HG03469 (cell line): Measurements from ENCODE around the gene ALKBH1.
"Not testable (repeated sequence)": the region's sequence is repeated elsewhere in the genome, so short reads cannot be mapped to it uniquely, and the experiment has no call there.

Experiments
- ATAC-seq: cut with Tn5 transposase; IDR thresholded peaks from one replicate; pipeline ENCODE4 v1.9.1; 2021; ENCODE audit warnings: mild to moderate bottlenecking, moderate library complexity, moderate number of reproducible peaks; ENCODE audit not compliant: unreplicated experiment

Gene ALKBH1

GRCh38 chr14:77674931-77675330 is 32.9 kb downstream of the ALKBH1 start:
- no peak for ATAC-seq

DNA sequence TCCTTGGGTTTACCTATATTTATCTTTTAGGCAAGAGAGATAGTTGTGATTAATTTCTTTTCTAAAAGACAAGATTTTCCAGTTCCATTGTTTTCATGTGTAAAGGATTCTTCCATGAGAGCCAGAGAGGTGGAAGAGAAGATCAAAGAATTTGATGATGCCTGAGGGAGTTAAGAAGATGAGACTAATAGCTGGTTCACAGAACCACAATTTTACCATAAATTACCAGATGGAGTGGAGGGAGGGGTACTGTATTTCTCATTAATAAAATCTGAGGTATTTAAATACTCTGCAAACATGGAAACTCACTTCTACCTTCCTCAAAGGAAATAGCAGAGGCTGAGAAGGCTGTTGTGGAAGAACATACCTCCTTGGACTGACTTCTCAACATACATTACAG is 34.6 kb downstream of the ALKBH1 start:
- no peak for ATAC-seq

- no peak for ATAC-seq
Measured at GRCh38 chr14:77667331-77667730, 40.5 kb downstream of the ALKBH1 start.

DNA sequence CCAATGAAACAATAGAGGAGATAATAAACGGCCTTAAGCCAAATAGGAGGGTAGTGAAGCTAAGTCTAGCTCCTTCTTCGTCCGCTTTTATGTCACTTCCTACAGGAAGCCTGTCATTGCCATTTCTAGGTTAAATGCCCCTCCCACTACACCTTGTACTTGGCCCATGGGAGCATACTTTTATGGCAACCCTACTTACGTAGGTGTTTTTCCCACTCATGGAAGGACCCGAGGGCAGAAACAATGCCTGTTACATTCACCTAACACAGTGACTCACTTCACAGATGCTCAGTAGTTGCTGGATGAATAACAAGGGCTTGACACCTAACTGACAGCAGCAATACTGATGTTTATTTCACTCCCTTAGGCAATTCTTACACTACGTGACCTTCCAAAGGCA is 44.5 kb downstream of the ALKBH1 start:
- ATAC-seq, result no peak

DNA sequence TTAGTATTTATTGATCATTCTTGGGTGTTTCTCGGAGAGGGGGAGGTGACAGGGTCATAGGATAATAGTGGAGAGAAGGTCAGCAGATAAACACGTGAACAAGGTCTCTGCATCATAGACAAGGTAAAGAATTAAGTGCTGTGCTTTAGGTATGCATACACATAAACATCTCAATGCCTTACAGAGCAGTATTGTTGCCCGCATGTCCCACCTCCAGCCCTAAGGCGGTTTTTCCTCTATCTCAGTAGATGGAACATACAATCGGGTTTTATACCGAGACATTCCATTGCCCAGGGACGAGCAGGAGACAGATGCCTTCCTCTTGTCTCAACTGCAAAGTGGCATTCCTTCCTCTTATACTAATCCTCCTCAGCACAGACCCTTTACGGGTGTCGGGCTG is 46.3 kb downstream of the ALKBH1 start:
- not testable (repeated sequence) for ATAC-seq

DNA sequence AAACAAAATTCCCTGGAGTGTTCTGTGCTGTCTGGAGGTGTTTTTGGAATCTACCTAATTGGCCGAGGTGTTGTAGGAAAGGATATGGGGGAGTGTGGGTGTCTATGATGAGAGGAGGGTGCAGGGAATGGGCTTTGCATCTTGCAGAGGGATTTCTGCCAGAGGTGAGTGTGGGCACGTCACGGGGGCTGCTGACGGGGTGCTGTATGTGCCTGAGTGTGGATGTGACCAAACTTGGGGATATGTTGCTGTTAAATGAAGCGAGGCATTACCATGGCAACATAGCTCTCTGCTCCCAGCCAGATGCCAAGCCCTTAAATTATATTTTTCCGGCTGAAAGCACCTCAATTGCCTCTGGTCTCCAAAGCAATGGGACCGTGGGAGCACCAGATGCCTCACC is 47.1 kb downstream of the ALKBH1 start:
- ATAC-seq, result no peak

- ATAC-seq, result no peak
Measured at GRCh38 chr14:77659831-77660230, 48.0 kb downstream of the ALKBH1 start.

DNA sequence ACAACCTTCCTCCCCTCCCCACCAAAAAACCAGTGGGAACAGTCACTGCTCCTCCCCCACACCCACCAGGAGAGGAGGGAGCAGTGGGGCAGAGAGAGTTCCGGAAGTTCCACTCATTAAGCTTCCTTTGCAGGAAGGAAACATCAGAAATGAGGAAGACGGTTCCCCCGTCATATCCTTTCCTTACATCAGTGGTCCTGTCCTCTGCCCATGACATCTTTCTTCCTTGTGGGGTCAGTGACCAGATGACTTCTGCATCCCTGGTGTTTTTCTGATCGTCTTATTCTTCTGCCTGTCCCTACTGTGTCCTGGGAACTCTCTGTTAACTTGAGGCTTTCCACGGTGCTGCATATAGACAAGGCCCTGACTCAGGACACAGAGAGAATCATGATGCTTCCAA is 50.5 kb downstream of the ALKBH1 start:
- ATAC-seq, result no peak

GRCh38 chr14:77654001-77654441 is 53.8 kb downstream of the ALKBH1 start:
- no peak for ATAC-seq

DNA sequence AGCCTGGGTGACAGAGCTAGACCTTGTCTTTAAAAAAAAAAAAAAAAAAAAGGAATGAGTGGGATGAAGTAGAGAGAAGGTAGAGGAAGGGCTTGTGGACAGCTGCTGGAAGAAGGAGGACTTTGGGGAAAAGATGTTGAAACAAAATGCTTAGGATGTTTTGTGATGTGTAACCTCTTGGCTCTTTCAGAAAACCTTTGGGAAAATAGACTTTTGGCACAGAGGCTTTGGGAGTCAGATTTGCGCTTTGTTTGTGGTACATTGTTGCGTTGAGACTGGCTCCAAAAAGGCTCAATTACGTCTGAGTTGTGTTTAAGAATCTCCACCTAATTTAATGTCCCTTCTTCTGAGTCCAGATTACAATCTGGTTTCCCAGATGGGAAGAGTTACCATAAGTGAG is 58.5 kb downstream of the ALKBH1 start:
- no peak for ATAC-seq

GRCh38 chr14:77648520-77649200 is 59.2 kb downstream of the ALKBH1 start:
- ATAC-seq, result no peak

GRCh38 chr14:77647853-77648252 is 60.0 kb downstream of the ALKBH1 start:
- ATAC-seq, result no peak

- no peak for ATAC-seq
Measured at GRCh38 chr14:77646907-77647306, 60.9 kb downstream of the ALKBH1 start.

DNA sequence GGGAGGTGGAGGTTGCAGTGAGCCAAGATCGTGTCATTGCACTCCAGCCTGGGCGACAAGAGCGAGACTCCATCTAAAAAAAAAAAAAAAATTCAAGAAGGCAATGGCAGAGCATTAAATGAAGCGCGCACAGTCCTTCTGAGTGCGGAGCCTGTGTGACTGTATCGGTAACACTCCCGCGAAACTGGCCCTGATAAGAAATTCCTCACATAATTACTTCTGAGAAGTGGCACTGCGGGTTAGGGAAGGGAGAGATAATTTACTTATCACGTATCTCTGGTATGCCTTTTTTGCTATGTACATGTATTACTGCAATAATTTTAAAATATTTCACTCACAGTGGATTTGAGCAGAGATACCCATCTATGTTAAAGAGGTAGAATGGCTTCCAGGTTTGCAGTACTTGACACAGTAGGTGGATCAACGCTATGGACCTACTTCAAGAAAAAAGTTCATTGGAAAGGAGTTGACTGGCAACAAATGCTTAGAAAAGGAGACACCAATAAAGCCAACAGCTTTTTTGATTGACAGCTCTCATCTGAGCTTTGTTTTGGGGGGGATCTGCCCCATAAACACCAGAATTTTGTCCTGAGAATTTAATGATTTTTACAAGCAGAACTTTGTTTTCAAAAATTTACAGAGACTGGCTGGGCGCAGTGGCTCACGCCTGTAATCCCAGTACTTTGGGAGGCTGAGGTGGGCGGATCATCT is 62.1 kb downstream of the ALKBH1 start:
- ATAC-seq, result no peak

DNA sequence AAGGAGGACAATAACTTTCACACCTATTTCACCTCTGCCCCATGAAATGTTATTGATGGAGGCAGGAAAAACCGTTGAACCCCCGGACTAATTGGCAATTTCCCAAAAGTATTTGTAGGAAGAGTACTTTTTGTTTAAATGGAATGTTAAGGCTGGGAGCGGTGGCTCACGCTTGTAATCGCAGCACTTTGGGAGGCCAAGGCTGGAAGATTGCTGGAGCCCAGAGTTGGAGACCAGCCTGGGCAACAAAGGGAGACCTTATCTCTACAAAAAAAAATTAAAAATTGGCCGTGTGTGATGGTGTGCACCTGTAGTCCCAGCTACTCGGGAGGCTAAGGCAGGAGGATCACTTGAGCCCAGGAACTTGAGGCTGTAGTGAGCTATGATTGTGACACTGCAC is 65.4 kb downstream of the ALKBH1 start:
- ATAC-seq, result no peak

DNA sequence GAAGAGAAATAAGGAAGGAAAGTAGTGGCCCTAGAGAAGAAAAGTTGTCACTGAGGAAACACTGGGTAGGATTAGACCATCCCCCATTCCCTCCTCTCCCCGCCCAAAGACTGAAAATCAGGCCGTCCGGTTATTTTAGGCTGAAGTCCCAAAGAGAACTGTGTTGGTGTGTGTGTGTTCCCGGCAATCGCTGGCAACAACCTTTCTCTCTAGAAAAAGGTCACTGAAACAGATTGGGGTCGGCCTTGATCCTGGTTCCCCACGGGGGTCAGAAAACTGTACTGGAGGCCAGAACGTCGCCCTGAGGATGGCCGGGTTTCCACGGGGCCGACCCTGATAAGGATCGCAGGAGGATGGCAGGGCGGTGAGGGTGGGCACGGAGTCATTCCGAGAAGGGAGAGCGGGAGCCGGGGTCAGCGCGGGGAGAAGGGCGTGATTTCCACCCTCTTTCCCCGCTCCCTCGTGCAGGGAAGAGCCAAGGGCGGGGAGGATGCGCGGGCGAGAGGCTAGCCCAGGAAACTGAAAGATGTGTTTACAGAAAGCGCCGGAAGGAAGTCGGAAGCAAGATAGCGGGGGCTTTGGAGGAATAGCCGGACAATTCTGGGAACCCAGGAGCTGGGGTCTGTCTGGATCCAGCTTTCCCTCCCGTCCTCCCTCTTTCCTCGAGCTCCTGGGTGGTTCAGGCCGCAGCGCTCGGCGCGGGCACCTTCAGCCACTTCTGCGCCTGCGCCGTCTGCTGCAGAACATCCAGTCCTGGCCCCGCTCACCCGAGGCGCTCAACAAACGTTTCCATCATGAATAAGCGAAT is 66.1 kb downstream of the ALKBH1 start:
- ATAC-seq, result no peak

DNA sequence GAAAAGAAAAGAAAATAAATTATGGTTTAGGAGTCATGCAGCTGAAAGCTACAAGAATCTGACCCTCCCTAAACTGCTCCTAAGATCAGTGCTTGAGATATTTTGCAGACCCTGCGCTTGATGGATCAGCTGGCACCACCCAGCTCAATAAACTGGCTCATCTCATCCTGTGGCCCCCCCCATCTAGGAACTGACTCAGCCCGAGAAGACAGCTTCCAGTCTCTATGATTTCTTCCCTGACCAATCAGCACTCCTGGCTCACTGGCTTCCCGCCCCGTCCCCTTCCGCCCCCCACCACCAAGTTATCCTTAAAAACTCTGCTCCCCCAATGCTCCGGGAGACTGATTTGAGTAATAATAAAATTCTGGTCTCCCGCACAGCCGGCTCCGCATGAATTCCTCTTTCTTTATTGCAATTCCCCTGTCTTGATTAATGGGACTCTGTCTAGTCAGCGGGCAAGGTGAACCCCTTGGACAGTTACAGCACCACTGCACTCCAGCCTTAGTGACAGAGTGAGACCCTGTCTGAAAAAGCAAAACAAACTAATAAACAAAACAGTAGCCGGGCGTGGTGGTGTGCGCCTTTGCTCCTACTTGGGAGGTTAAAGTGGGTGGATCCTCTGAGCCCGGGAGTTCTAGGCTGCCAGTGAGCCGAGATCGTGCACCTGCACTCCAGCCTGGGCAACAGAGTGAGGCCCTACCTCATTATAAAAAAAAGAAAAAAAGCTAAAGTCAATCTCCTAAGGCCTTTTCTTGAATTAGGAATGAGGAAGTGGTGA is 66.9 kb downstream of the ALKBH1 start:
- no peak for ATAC-seq

DNA sequence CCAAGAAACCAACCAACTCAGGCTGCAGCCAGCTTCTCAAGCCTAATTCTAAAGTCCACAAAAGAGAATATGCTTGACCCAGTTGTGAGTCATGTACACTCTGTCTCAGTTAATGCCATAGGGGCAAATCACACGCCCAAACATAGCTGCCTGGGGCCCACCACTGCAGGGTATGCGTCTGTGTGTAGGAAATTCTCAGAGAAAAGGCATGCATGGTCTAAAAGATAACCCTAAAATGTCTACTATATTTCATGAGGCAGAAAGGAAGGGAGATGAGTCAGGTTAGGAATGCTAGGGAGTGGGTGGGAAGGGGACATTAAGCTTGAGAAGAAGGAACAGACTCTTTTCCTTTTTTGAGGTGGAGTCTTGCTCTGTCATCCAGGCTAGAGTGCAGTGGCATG is 69.1 kb downstream of the ALKBH1 start:
- ATAC-seq, result no peak

- not testable (repeated sequence) for ATAC-seq
Measured at GRCh38 chr14:77635869-77636268, 72.0 kb downstream of the ALKBH1 start.

DNA sequence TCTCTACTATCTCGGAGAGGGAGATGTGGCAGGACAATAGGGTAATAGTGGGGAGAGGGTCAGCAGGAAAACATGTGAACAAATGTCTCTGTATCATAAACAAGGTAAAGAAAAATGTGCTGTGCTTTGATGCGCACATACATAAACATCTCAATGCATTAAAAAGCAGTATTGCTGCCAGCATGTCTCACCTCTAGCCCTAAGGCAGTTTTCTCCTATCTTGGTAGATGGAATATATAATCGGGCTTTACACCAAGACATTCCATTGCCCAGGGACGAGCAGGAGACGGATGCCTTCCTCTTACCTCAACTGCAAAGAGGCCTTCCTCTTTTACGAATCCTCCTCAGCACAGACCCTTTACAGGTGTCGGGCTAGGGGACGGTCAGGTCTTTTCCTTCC is 72.4 kb downstream of the ALKBH1 start:
- ATAC-seq, result not testable (repeated sequence)

DNA sequence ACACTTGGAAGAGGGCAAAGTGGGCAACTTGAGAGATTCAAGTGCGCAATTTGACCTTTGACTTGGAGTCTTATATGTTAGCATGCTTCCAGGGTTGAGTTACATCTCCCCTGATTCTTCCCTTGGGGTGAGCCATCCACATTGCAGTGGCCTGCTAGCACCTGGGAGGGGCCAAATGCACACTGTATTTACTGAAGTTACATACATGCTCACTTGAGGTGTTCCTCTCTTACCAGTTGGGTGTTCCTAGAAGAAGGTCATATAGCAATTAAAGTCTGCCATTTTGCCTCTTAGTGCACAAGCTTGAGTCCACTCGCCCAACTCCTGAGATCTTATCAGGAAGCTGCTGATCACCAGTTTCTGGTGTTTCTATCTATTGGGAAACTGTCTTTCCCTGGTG is 77.7 kb downstream of the ALKBH1 start:
- no peak for ATAC-seq
